Stimulated activated CD8-positive, alpha-beta memory T cell treated with anti-CD3 and anti-CD28 coated beads, Interleukin-12 subunit alpha, Interleukin-12 subunit beta, amount 100 ng/mL, for 1 hour (primary cell): ENCODE results near the gene AKR1C1.
"Not testable (repeated sequence)": the region's sequence is repeated elsewhere in the genome, so short reads cannot be mapped to it uniquely, and the experiment has no call there.

ENCODE experiments used
- DNase-seq: peaks from one replicate; pipeline ENCODE4 v3.0.0-alpha.2; 2020; ENCODE audit warnings: low read depth

AKR1C1 gene

GRCh38 chr10:5019770-5020612 is 56.8 kb downstream of the AKR1C1 start:
- DNase-seq, result not testable (repeated sequence)

GRCh38 chr10:5021624-5022290 is 58.5 kb downstream of the AKR1C1 start:
- not testable (repeated sequence) for DNase-seq

GRCh38 chr10:5023177-5023805 is 60.1 kb downstream of the AKR1C1 start:
- DNase-seq, result no peak

- not testable (repeated sequence) for DNase-seq
Observed at GRCh38 chr10:5025461-5025881, 62.3 kb downstream of the AKR1C1 start.

- DNase-seq, result no peak
Observed at GRCh38 chr10:5030989-5031388, 67.8 kb downstream of the AKR1C1 start.

- not testable (repeated sequence) for DNase-seq
Observed at GRCh38 chr10:5031588-5031987, 68.4 kb downstream of the AKR1C1 start.

- not testable (repeated sequence) for DNase-seq
Observed at GRCh38 chr10:5032444-5032843, 69.2 kb downstream of the AKR1C1 start.
